Activated T-cell treated with anti-CD3 and anti-CD28 coated beads, Interleukin-2, amount 50 U/mL, for 24 hours (primary cell): Measurements from ENCODE around the gene CEP95.
"Not testable (repeated sequence)": the region's sequence is repeated elsewhere in the genome, so short reads cannot be mapped to it uniquely, and the experiment has no call there.

Experiments
- DNase-seq: peaks from one replicate; pipeline ENCODE4 v3.0.0-alpha.2; 2020
- H3K27ac Mint-ChIP-seq: 2 replicates; pipeline ENCODE4 v1.8.0; 2020; ENCODE audit warnings: mild to moderate bottlenecking, mixed read lengths
- H3K27me3 Mint-ChIP-seq: 2 replicates; pipeline ENCODE4 v1.8.0; 2020; ENCODE audit warnings: mixed read lengths
- H3K36me3 Mint-ChIP-seq: 2 replicates; pipeline ENCODE4 v1.8.0; 2020; ENCODE audit warnings: low read depth, mixed read lengths
- H3K4me1 Mint-ChIP-seq: 2 replicates; pipeline ENCODE4 v1.8.0; 2020; ENCODE audit warnings: low read depth, mixed read lengths
- H3K4me3 Mint-ChIP-seq: 2 replicates; pipeline ENCODE4 v1.8.0; 2020; ENCODE audit warnings: mild to moderate bottlenecking, moderate library complexity, mixed read lengths
- H3K9me3 Mint-ChIP-seq: 2 replicates; pipeline ENCODE4 v1.8.0; 2020; ENCODE audit warnings: mixed read lengths

CEP95 gene

GRCh38 chr17:64506576-64507412 is at the start of gene CEP95:
Gene CEP95, plus strand, starts transcription at chr17:64506977. Its CDS starts 121 bp downstream, at chr17:64507098.
- no peaks in the 10 kb centered on the region for H3K27me3 Mint-ChIP-seq
- peaks cover 91% of the 10 kb centered on the region for H3K36me3 Mint-ChIP-seq
- H3K4me1 Mint-ChIP-seq = peaks cover 50% of the 10 kb centered on the region

DNA sequence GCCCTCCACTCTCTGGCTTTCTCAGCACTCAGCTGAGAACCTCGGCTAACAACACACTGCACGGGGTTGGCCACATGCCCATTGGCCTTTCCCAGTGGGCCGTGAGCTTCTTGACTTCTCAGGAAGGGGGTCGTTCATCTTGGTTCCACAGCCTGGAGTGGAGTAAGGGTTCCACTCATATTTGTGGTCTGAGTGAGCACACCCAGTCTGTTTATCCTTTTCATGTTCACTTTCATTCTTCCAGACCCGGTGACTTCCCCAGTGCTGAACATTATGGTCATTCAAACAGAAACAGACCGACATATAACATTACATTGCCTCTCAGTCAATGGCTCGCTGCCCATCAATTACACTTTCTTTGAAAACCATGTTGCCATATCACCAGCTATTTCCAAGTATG is 49.6 kb upstream of the CEP95 start:
- Mint-ChIP-seq H3K36me3 (no peaks in the 10 kb centered on the region), H3K4me3 (no peak overlapping the region), H3K9me3 (no peaks in the 10 kb centered on the region), H3K27me3 (no peaks in the 10 kb centered on the region), H3K4me1 (peaks cover 13% of the 10 kb centered on the region), H3K27ac (no peak overlapping the region)
- no peak for DNase-seq

More at GRCh38 chr17:64506576-64507412, at the start of gene CEP95:
- Mint-ChIP-seq H3K27ac (peak within 1 kb of the TSS; percentile 100), H3K9me3 (no peaks in the 10 kb centered on the region), H3K4me3 (peak within 1 kb of the TSS; percentile 98)
- peak; percentile 96 for DNase-seq

DNA sequence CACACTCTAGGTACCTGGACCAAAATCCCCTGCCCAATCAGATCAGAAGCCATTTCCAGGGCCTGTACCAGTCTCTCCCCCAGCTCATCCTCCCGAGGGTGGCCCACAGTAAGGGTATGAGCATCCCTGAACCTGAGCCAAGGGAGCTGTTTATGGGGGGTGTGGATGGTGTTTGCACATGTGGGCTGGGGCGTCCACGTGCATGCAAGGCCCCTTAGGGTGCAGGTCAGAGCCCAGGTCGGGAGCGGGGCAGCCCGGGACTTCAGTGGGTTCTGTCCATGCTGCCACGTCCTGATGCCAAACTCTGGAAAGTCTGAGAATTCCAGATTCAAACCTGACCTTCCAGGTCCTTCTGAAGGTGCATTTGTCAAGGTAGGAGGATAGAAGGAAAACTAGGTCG is 48.0 kb upstream of the CEP95 start:
- Mint-ChIP-seq H3K4me3 (no peak overlapping the region), H3K27ac (no peak overlapping the region), H3K36me3 (no peaks in the 10 kb centered on the region), H3K4me1 (peaks cover 13% of the 10 kb centered on the region), H3K9me3 (no peaks in the 10 kb centered on the region), H3K27me3 (no peaks in the 10 kb centered on the region)
- DNase-seq = no peak

- Mint-ChIP-seq H3K4me1 (peaks cover 13% of the 10 kb centered on the region), H3K4me3 (no peak overlapping the region), H3K9me3 (no peaks in the 10 kb centered on the region), H3K27ac (no peak overlapping the region), H3K36me3 (no peaks in the 10 kb centered on the region), H3K27me3 (no peaks in the 10 kb centered on the region)
- DNase-seq = no peak
These were observed 47.5 kb upstream of the CEP95 start for GRCh38 chr17:64459284-64459747.

DNA sequence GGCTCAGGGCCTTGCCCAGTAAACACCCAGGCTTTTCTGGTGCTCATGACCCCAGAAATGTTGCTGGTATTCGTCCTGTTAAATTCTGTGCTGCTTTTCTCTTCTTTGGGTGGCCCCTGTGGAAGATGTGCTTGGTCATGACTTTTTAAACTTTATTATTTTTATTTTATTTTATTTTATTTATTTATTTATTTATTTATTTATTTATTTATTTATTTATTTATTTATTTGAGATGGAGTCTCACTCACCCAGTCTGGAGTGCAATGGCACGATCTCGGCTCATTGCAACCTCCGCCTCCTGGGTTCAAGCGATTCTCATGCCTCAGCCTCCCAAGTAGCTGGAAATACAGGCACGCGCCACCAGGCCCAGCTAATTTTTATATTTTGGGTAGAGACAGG is 47.0 kb upstream of the CEP95 start:
- not testable (repeated sequence) for H3K27me3 Mint-ChIP-seq, H3K9me3 Mint-ChIP-seq, H3K27ac Mint-ChIP-seq, H3K36me3 Mint-ChIP-seq, H3K4me3 Mint-ChIP-seq, DNase-seq
- peaks cover 13% of the 10 kb centered on the region for H3K4me1 Mint-ChIP-seq

DNA sequence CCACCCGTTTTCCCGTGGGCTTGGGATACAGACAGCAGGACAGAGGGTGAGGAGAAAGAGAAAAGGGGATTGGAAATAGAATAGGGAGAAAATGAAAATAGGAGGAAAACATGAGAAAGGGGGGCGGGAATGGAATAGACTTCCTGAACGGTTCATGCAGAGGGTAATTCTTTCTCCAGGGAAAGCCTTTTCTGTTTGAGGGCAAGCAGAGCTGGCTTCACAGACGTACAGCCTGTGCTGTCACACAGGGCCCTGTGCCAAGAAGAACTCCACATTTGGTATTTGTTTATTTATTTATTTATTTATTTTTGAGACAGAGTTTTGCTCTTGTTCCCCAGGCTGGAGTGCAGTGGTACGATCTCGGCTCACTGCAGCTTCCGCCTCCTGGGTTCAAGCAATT is 45.8 kb upstream of the CEP95 start:
- H3K36me3 Mint-ChIP-seq = no peaks in the 10 kb centered on the region
- no peak overlapping the region for H3K4me3 Mint-ChIP-seq
- H3K27me3 Mint-ChIP-seq = no peaks in the 10 kb centered on the region
- no peak overlapping the region for H3K27ac Mint-ChIP-seq
- H3K9me3 Mint-ChIP-seq = no peaks in the 10 kb centered on the region
- H3K4me1 Mint-ChIP-seq = peaks cover 12% of the 10 kb centered on the region
- DNase-seq = no peak

- no peak for DNase-seq
- no peak overlapping the region for H3K4me3 Mint-ChIP-seq
- no peaks in the 10 kb centered on the region for H3K27me3 Mint-ChIP-seq
- no peaks in the 10 kb centered on the region for H3K9me3 Mint-ChIP-seq
- H3K4me1 Mint-ChIP-seq = peaks cover 7% of the 10 kb centered on the region
- no peaks in the 10 kb centered on the region for H3K36me3 Mint-ChIP-seq
- no peak overlapping the region for H3K27ac Mint-ChIP-seq
These were observed 45.0 kb upstream of the CEP95 start for GRCh38 chr17:64461788-64462187.

DNA sequence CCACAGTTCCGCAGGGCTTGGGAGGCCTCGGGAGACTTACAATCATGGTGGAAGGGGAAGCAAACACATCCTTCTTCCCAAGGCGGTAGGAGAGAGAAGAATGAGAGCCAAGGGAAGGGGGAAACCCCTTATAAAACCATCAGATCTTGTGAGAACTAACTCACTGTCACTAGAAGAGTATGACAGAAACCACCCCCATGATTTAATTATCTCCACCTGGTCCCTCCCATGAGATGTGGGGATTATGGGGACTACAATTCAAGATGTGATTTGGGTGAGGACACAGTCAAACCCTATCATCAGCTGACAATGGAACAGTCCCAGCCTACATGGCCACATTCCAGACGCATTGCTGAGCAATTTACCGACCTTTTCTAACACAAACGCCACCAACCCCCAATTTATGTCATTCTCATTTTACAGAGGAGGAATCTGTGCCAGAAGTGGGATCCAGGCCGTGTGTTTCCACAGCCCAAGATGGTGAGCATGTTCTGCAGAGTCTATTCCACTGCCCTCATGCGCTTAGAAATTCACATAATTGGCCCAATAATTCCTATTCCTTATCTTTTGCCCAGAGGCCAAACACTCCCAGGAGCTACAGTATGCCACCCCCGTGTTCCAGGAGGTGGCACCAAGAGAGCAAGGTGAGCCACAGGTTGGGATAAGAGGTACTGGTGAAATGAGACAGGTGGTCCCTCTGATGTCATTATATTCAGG is 40.6 kb upstream of the CEP95 start:
- no peaks in the 10 kb centered on the region for H3K9me3 Mint-ChIP-seq
- no peak overlapping the region for H3K4me3 Mint-ChIP-seq
- H3K27ac Mint-ChIP-seq = no peak overlapping the region
- H3K27me3 Mint-ChIP-seq = no peaks in the 10 kb centered on the region
- no peak for DNase-seq
- H3K4me1 Mint-ChIP-seq = no peaks in the 10 kb centered on the region
- H3K36me3 Mint-ChIP-seq = no peaks in the 10 kb centered on the region

- not testable (repeated sequence) for DNase-seq, H3K9me3 Mint-ChIP-seq, H3K4me3 Mint-ChIP-seq, H3K27me3 Mint-ChIP-seq, H3K27ac Mint-ChIP-seq, H3K4me1 Mint-ChIP-seq, H3K36me3 Mint-ChIP-seq
These were observed 39.9 kb upstream of the CEP95 start for GRCh38 chr17:64466834-64467233.

DNA sequence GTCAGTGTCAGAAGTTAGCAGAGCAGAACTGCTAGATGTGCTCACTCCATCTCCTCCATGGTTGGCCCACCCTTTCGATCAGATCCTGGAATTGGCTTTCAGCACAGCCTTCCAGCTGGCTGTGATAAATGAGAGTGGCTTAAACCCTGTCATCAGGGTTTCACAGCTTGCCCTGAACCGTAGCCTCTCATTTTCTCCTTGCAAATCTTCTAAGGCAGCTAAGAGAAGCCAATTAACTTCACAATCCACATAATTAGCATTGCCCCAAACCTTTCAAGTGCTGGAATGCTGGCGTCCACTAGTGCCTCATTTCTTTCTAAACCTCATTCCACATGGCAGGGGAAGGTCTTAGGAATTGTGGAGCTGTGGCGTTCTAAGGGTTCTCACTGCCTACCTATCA is 36.2 kb upstream of the CEP95 start:
- Mint-ChIP-seq H3K27ac (no peak overlapping the region), H3K27me3 (no peaks in the 10 kb centered on the region), H3K36me3 (no peaks in the 10 kb centered on the region), H3K4me1 (no peaks in the 10 kb centered on the region), H3K9me3 (no peaks in the 10 kb centered on the region), H3K4me3 (no peak overlapping the region)
- no peak for DNase-seq

GRCh38 chr17:64471440-64471839 is 35.3 kb upstream of the CEP95 start:
- H3K36me3 Mint-ChIP-seq = no peaks in the 10 kb centered on the region

GRCh38 chr17:64472564-64472963 is 34.2 kb upstream of the CEP95 start:
- no peak for DNase-seq
- Mint-ChIP-seq H3K27me3 (no peaks in the 10 kb centered on the region), H3K9me3 (no peaks in the 10 kb centered on the region), H3K4me3 (no peak overlapping the region), H3K4me1 (no peaks in the 10 kb centered on the region), H3K36me3 (peaks cover 7% of the 10 kb centered on the region), H3K27ac (no peak overlapping the region)

More at GRCh38 chr17:64471440-64471839, 35.3 kb upstream of the CEP95 start:
- no peak for DNase-seq
- Mint-ChIP-seq H3K27me3 (no peaks in the 10 kb centered on the region), H3K9me3 (no peaks in the 10 kb centered on the region), H3K4me1 (no peaks in the 10 kb centered on the region), H3K4me3 (no peak overlapping the region), H3K27ac (no peak overlapping the region)

DNA sequence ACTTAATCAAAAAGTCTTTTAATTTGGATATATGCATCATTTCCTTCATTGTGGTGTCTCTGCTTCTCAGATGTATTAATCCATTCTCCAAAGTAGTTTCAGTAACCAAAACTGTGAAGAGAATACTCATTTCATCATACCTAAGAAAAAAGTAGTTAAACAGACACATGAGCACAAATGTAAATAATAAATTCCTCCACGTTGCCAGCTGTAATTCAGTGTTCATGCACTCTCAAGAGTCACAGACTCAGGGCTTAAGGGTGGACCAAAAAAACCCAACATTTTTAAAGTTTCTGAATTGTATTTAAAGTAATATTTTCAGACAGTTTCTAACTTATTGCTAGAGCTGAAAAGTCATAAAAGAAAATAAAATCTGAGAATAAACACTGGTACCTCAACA is 28.9 kb upstream of the CEP95 start:
- H3K36me3 Mint-ChIP-seq = peaks cover 54% of the 10 kb centered on the region

DNA sequence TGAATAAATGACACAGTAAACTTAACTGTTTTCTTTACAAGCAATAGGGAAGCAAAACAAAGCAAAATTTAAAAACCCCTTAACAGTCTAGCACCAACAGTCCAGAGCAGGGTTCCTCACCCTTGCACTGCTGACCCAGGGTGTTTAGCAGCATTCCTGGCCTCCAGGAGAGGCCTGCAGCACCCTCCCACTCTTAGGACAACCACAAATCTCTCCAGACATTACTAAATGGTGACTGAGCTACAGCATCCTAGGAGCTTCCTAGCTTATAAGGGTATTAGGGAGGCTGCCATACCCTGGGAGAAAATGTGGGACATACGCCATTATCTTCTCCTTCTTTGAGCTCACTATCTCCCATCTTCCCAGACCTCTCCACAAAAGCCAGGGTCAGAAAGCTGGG is 25.8 kb upstream of the CEP95 start:
- Mint-ChIP-seq H3K4me1 (peaks cover 2% of the 10 kb centered on the region), H3K27ac (no peak overlapping the region), H3K27me3 (no peaks in the 10 kb centered on the region), H3K9me3 (no peaks in the 10 kb centered on the region), H3K4me3 (no peak overlapping the region), H3K36me3 (peaks cover 84% of the 10 kb centered on the region)
- DNase-seq = no peak

More for the DNA sequence above, 28.9 kb upstream of the CEP95 start:
- Mint-ChIP-seq H3K4me1 (no peaks in the 10 kb centered on the region), H3K9me3 (no peaks in the 10 kb centered on the region), H3K27me3 (no peaks in the 10 kb centered on the region), H3K4me3 (no peak overlapping the region), H3K27ac (no peak overlapping the region)
- no peak for DNase-seq

DNA sequence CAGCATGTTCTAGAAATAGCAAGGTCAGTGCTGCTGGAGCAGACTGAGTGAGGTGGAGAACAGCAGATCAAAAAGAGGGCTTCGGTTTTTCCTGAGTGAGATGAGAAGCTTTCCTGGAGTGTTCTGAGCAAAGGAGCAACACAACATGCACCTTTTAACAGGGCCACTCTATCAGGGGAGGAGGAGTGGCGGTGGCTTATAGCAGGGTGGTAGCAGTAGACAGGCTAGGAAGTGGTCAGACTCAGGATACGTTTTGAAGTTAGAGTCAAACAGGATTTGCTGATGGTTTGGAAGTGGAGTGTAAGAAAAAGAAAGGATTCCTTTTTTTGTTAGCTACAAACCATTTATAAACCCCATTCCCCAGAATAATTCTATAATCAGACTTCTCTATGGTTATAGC is 22.4 kb upstream of the CEP95 start:
- peaks cover 2% of the 10 kb centered on the region for H3K4me1 Mint-ChIP-seq
- H3K9me3 Mint-ChIP-seq = no peaks in the 10 kb centered on the region
- peaks cover 92% of the 10 kb centered on the region for H3K36me3 Mint-ChIP-seq

More for the DNA sequence above, 22.4 kb upstream of the CEP95 start:
- H3K4me3 Mint-ChIP-seq = no peak overlapping the region
- H3K27ac Mint-ChIP-seq = peak overlapping the region; percentile 8
- no peaks in the 10 kb centered on the region for H3K27me3 Mint-ChIP-seq
- DNase-seq = no peak
